DLD1 (cell line): ENCODE data around the gene FOXJ3.

Experiments
- in situ Hi-C: cut with HindIII; loops from 2 replicates; pipeline ENCODE4 v1.10.0; 2017; ENCODE audit warnings: low sequenced_read_pairs

The FOXJ3 gene

GRCh38 chr1:42195841-42196240, 139.2 kb downstream of the FOXJ3 start:
- in situ Hi-C loops: no loop called here

GRCh38 chr1:42192106-42192505, 142.9 kb downstream of the FOXJ3 start:
- in situ Hi-C loops: no loop called here

- in situ Hi-C loops: no loop called here
Observed at GRCh38 chr1:42191319-42191718, 143.7 kb downstream of the FOXJ3 start.

- in situ Hi-C loops: no loop called here
Observed at GRCh38 chr1:42189931-42190853, 144.8 kb downstream of the FOXJ3 start.

- in situ Hi-C loops: no loop called here
Observed at GRCh38 chr1:42186152-42186551, 148.9 kb downstream of the FOXJ3 start.

- in situ Hi-C loops: no loop called here
Observed at GRCh38 chr1:42184616-42185015, 150.4 kb downstream of the FOXJ3 start.

GRCh38 chr1:42183957-42184268, 151.1 kb downstream of the FOXJ3 start:
- in situ Hi-C loops: no loop called here

- in situ Hi-C loops: no loop called here
Observed at GRCh38 chr1:42183210-42183956, 151.7 kb downstream of the FOXJ3 start.

- in situ Hi-C loops: no loop called here
Observed at GRCh38 chr1:42181687-42182086, 153.3 kb downstream of the FOXJ3 start.

GRCh38 chr1:42179900-42180329, 155.1 kb downstream of the FOXJ3 start:
- in situ Hi-C loops: no loop called here

GRCh38 chr1:42179275-42179674, 155.8 kb downstream of the FOXJ3 start:
- in situ Hi-C loops: no loop called here

GRCh38 chr1:42178249-42178648, 156.8 kb downstream of the FOXJ3 start:
- in situ Hi-C loops: no loop called here

- in situ Hi-C loops: no loop called here
Observed at GRCh38 chr1:42177541-42177981, 157.5 kb downstream of the FOXJ3 start.

- in situ Hi-C loops: no loop called here
Observed at GRCh38 chr1:42176902-42177519, 158.0 kb downstream of the FOXJ3 start.

GRCh38 chr1:42175314-42176054, 159.6 kb downstream of the FOXJ3 start:
- in situ Hi-C loops: no loop called here

- in situ Hi-C loops: no loop called here
Observed at GRCh38 chr1:42173961-42174735, 160.9 kb downstream of the FOXJ3 start.

- in situ Hi-C loops: no loop called here
Observed at GRCh38 chr1:42173155-42173933, 161.7 kb downstream of the FOXJ3 start.

- in situ Hi-C loops: no loop called here
Observed at GRCh38 chr1:42172381-42173133, 162.5 kb downstream of the FOXJ3 start.
